DOHH2 (cell line): ENCODE measurements around the gene AMBRA1.

Source experiments
- CTCF ChIP-seq: fragments of 200-600 bp; sonication (generic); IDR thresholded peaks from one replicate; pipeline ENCODE4 v1.5.1; 2014; ENCODE audit warnings: antibody characterized with exemption, mild to moderate bottlenecking, low read depth, low read length; ENCODE audit not compliant: poor library complexity, severe bottlenecking
- EZH2phosphoT487 ChIP-seq: fragments of 200-600 bp; sonication (generic); IDR thresholded peaks from 2 replicates; pipeline ENCODE4 v1.6.1; 2017; ENCODE audit warnings: borderline replicate concordance, mild to moderate bottlenecking, antibody characterized with exemption, low read length, moderate library complexity, mixed read lengths

- TF ChIP-seq CTCF (no peak), EZH2phosphoT487 (no peak)
Observed at GRCh38 chr11:46508360-46508759, 85.5 kb downstream of the AMBRA1 start.
